Activated CD8-positive, alpha-beta memory T cell treated with anti-CD3 and anti-CD28 coated beads, Interleukin-2, amount 50 U/mL, for 24 hours (primary cell): ENCODE results near the gene MORN1.

Experiments
- DNase-seq: peaks from one replicate; pipeline ENCODE4 v3.0.0-alpha.2; 2020; ENCODE audit errors: extremely low read depth

MORN1 gene

GRCh38 chr1:2274231-2274928 is 117.0 kb downstream of the MORN1 start:
- no peak for DNase-seq

- no peak for DNase-seq
These were observed 117.8 kb downstream of the MORN1 start for GRCh38 chr1:2273401-2274090.

- no peak for DNase-seq
These were observed 118.5 kb downstream of the MORN1 start for GRCh38 chr1:2272686-2273400.

- no peak for DNase-seq
These were observed 119.3 kb downstream of the MORN1 start for GRCh38 chr1:2271841-2272655.
